Fibroblast of skin of right quadriceps (primary cell): Measurements from ENCODE around the gene STRBP.
A peak's percentile ranks its signal among the peaks of the same experiment; 100 is the strongest.

Experiments used
- DNase-seq: peaks from one replicate; pipeline ENCODE4 v3.0.0-alpha.2; 2013

The STRBP gene

GRCh38 chr9:123090956-123091355, 177.4 kb downstream of the STRBP start:
- no peak for DNase-seq

DNA sequence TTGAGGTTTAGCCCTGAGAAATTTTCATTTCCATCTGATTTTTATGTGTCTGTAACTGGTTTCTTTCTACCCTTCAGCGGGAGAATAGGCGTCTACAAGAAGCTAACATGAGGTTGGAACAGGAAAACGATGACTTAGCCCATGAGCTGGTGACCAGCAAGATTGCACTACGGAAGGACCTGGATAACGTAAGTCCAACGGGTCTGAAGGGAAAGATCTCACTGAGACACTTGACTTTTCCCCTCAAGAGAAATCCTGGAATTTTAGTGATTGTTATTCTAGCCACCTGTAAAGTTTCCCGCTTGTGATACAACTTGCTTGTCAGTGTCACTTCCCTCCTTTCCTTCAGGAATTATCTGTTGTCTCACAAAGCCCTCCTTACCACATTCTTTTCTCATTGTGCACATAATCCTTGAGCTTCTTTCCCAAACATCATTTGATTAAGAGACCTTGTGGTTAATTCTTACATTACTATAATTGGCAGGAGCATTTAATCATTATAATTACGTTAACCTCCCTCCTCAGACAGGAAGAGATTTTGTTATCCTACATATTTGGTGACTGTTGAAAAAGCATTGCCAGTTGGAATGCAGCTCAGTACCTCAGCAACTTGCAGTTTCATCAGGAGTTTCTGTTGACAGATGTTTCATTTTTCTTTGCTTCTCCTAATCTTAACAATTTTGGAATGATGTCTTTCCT, 178.0 kb downstream of the STRBP start:
- DNase-seq = peak; percentile 73

GRCh38 chr9:123089790-123090189, 178.6 kb downstream of the STRBP start:
- DNase-seq = no peak

DNA sequence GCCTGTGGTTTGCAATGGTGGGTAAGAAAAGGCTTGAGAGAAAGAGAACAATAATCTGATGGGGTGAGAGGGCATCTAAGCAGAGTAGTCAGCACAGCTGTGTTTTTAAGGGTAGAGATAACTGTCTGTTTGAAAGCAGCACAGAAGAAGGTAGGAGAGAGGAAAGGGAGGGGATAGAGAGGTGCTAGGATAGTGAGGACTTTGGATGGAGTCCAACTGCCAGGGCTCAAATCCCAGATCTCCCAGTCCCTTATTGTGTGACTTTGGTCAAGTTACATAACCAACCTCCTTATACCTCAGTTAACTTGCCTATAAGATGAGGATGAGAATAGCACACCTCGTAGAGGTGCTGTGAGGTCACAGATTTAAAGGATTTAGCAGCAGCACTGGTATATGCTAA, 179.3 kb downstream of the STRBP start:
- no peak for DNase-seq

DNA sequence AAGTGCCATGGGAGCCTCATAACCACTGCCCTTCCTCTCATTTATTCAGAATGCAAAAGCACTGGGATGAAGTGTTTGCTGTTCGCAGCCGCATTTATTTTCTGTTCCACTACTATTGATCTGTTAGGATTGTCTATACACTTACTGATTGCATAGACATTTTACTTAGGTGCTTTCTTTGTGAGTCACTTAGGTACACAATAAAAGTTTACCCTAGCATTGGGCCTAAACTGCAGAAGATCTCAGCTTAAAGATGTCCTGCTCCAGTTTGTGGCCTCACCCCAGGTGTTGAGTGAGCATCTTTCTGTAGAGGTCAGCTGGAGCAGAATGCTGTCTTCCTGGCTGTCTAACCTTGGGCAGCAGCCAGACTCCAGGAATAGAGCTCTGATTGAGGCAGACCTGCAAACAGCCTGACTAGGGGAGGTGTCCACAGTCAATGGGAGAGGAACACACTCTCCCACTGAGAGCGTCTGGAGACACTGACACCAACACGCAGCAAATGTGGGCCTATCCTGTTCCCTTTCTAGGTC, 181.0 kb downstream of the STRBP start:
- DNase-seq = no peak

GRCh38 chr9:123085916-123086315, 182.5 kb downstream of the STRBP start:
- DNase-seq = no peak

- DNase-seq = no peak
Measured at GRCh38 chr9:123084256-123084655, 184.1 kb downstream of the STRBP start.

- DNase-seq = no peak
Measured at GRCh38 chr9:123083680-123084079, 184.7 kb downstream of the STRBP start.

DNA sequence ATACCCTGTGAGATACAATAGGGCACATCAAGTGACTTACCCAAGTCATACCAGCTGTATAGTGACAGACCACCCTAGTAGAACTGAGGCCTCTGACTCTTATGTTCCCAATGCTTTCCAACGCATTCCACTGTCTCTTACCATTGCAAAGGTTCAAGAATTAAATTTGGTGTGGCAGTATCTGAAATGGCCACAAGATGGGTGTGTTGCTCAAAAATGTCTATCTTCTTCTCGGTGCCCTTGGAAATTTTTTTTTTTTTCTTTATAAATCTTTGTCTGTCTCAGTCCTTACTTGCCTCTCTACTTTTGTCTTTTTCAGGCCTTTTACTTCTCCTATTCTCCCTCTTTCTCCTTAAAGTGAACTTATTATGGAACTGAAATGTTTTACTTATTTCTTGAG, 186.6 kb downstream of the STRBP start:
- peak; percentile 55 for DNase-seq

DNA sequence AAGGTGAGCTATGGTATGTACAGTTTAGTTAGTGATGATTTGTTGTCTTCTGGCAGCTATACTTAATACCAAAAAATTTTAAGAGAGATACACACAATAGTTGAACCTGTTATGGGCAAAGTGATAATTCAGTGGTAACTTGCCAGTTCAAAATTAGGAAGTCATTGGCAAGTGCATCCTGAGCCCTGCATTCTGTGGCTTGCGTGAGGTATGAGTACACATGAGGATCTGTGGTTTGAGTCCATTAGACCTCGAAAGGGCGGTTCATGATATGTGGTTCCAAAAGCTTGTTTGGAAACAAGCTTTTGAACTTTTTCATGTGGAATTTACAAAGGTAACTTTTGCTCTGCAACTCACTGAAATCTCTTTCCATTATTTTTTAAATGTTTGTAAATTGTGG, 187.9 kb downstream of the STRBP start:
- no peak for DNase-seq

- no peak for DNase-seq
Measured at GRCh38 chr9:123074628-123075027, 193.8 kb downstream of the STRBP start.

GRCh38 chr9:123073991-123074422, 194.4 kb downstream of the STRBP start:
- DNase-seq = peak; percentile 95

DNA sequence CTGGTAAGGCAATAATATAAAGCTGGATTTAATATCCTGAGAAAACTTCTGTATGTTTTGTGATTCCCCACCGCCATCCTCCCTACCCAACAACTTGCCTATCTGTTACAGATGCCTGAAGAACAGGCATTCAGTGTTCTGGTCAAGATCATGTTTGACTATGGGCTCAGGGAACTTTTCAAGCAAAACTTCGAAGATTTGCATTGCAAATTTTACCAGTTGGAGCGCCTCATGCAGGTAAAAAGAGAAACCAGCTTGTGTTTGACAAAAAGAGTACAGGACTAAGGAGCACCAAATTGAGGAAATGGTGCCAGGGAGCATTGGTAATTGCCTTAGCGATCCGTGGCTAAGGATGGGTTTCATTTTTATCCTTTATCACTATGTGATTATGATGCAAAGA, 194.9 kb downstream of the STRBP start:
- no peak for DNase-seq

DNA sequence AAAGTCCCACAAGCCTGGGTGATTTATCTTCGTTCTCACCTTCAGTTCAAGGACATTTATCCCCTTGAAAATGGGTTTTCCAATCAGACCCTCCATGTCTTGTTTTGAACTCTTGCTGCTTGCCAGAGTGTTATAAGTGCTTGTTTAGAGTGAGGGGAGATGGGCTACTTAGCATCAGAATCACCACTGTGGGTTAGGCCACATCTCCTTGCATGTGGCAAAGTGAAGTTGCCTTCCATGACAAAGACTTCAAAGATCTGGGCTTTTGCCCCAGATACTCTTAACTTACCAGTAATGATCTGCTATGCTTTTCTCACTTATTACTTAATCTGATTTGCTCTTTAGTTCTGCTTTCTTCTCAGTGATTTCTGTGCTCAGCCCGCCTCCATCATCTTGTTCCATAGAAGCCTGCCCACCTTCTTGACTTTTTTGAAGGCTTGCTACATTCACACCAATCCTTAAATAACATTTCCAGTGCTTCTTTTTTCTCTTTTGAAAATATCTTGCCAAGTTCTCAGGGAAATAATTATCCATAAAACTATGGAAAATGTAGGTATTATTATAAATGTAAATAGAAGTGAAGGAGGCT, 195.9 kb downstream of the STRBP start:
- no peak for DNase-seq
